Measurements from ENCODE around the gene INSIG1.
A peak's percentile ranks its signal among the peaks of the same experiment; 100 is the strongest.

The INSIG1 gene

GRCh38 chr7:155305231-155305904, 7.7 kb downstream of the INSIG1 start:
- DNase-seq, result no peak

GRCh38 chr7:155306673-155307470, 9.2 kb downstream of the INSIG1 start:
- DNase-seq, result no peak

- no peak for DNase-seq
These were observed 10.8 kb downstream of the INSIG1 start for GRCh38 chr7:155308330-155309020.

GRCh38 chr7:155309021-155309338, 11.3 kb downstream of the INSIG1 start:
- no peak for DNase-seq

GRCh38 chr7:155310425-155311114, 12.9 kb downstream of the INSIG1 start:
- DNase-seq, result no peak

- no peak for DNase-seq
These were observed 14.3 kb downstream of the INSIG1 start for GRCh38 chr7:155311826-155312537.

GRCh38 chr7:155312633-155313032, 15.0 kb downstream of the INSIG1 start:
- DNase-seq, result no peak

GRCh38 chr7:155313096-155313495, 15.4 kb downstream of the INSIG1 start:
- DNase-seq, result no peak

GRCh38 chr7:155315977-155316376, 18.3 kb downstream of the INSIG1 start:
- DNase-seq, result no peak

GRCh38 chr7:155316427-155317113, 18.9 kb downstream of the INSIG1 start:
- no peak for DNase-seq

GRCh38 chr7:155317114-155317434, 19.4 kb downstream of the INSIG1 start:
- no peak for DNase-seq

GRCh38 chr7:155318245-155318644, 20.6 kb downstream of the INSIG1 start:
- no peak for DNase-seq

- no peak for DNase-seq
These were observed 24.9 kb downstream of the INSIG1 start for GRCh38 chr7:155322530-155322929.

GRCh38 chr7:155323001-155323638, 25.4 kb downstream of the INSIG1 start:
- peak; percentile 47 for DNase-seq

- DNase-seq, result no peak
These were observed 26.6 kb downstream of the INSIG1 start for GRCh38 chr7:155324012-155324917.

- DNase-seq, result no peak
These were observed 27.2 kb downstream of the INSIG1 start for GRCh38 chr7:155324918-155325235.

- no peak for DNase-seq
These were observed 28.7 kb downstream of the INSIG1 start for GRCh38 chr7:155326385-155326784.

- DNase-seq, result no peak
These were observed 30.1 kb downstream of the INSIG1 start for GRCh38 chr7:155327590-155328320.

- no peak for DNase-seq
These were observed 31.5 kb downstream of the INSIG1 start for GRCh38 chr7:155329225-155329624.

- no peak for DNase-seq
These were observed 33.7 kb downstream of the INSIG1 start for GRCh38 chr7:155331396-155331795.

All from suppressor macrophage treated with lipopolysaccharide for 4 hours (primary cell).